SK-N-DZ (cell line): ENCODE measurements around the gene NHSL1.

Experiments used
- DNase-seq: peaks from one replicate; pipeline ENCODE4 v3.0.0-alpha.2; 2015; ENCODE audit warnings: low spot score

Gene NHSL1

DNA sequence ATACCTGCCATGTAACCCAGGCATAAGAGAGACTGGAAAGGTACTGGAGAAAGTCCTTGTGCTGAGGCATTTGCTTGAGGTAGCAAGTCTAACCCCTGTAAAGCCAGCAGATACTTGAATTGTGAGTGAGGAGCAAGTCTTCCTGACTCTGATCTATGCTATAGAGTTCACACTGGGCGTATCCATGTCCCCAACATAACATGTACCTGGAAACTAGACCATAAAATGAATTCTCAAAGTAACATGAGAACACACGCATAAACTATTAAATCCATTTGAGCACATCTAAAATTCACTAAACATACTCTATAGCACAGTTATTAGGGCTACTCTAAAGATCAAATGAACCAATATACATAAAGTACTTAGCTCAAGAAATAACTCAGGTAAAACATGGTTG lies 2.0 kb downstream of the NHSL1 start:
- no peak for DNase-seq

DNA sequence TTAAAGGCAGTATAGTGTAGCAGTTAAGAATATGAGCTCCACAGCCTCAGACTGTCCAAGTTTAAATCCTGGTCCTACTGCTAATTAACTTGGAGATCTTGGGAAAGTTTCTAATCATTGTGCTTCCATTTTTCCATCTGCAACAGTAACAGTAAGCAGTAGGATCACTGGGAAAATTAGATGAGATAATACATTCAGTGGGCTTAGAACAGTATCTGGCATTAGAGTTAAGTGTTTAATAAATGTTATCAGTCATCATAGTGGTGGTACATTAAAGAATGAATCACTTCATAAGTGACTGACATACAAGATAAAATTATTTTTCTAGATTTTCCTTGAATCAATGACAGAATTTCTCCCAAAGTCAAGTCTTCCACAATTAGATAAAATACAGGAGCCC lies 5.0 kb downstream of the NHSL1 start:
- DNase-seq, result no peak

GRCh38 chr6:138493413-138493812 lies 5.9 kb downstream of the NHSL1 start:
- no peak for DNase-seq

- DNase-seq, result no peak
These were observed 6.4 kb downstream of the NHSL1 start for GRCh38 chr6:138492871-138493270.

DNA sequence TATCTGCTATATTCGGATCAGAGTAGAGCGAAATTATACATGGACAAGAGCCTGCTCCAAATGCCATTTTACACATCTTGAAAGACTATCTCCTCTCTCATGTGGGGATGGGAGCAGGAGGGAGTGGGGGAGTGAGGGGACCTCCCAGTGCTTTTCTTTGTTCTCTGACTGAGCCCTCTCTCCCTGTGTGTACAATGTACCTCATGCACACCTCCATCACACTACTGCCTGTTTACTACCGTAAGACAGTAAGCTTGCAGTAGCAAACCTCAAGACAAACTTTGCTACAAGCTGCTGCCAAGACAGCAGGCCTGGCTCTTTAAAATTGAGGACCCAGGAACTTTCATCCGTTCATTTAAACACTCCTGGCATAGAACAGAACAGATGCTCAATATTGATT lies 7.2 kb downstream of the NHSL1 start:
- DNase-seq, result no peak

GRCh38 chr6:138491017-138491416 lies 8.3 kb downstream of the NHSL1 start:
- no peak for DNase-seq

DNA sequence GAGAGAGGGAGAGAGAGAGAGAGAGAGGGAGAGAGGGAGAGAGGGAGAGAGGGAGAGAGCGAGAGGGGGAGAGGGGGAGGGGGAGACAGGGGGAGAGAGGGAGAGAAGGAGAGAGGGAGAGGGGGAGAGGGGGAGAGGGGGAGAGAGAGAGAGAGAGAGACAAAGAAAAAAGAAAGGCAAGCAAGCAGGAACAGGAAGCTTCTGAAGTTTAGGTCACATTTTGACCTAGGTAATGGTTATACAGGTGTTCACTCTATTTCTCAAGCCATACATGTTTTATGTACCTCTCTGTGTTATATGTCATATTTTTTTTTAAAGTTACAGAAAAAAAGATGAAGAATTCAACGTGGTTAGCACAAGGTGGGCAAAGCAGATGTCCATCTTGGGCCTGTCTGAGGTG lies 9.4 kb downstream of the NHSL1 start:
- DNase-seq, result no peak

- DNase-seq, result no peak
These were observed 12.1 kb downstream of the NHSL1 start for GRCh38 chr6:138487102-138487604.

GRCh38 chr6:138486249-138487101 lies 12.8 kb downstream of the NHSL1 start:
- no peak for DNase-seq

- no peak for DNase-seq
These were observed 13.6 kb downstream of the NHSL1 start for GRCh38 chr6:138485586-138486248.

DNA sequence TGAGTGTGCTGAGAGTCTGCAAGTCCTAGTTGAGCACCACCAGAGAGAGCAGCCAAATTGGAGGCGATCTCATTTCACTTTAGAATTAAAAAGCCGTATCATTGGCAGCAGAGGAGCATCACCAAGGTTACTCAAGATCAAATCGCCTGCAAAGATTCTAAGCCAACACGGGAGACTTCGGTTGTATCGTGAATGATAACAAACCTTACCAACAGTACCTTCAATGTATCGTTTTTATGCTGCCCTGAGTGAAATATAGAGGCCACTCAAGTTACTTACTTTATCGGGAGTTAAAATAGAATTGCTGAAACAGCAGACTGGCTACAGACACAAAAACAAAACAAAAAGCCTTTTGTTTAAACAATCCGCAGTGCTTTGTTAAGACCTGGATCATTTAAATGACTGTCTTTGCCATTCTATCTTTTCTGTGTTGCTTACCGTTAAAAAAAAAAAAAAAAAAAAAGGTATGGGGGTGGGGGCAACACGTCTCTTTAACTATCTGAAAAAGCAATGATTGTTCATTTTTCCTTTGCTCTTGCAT lies 14.2 kb downstream of the NHSL1 start:
- no peak for DNase-seq

DNA sequence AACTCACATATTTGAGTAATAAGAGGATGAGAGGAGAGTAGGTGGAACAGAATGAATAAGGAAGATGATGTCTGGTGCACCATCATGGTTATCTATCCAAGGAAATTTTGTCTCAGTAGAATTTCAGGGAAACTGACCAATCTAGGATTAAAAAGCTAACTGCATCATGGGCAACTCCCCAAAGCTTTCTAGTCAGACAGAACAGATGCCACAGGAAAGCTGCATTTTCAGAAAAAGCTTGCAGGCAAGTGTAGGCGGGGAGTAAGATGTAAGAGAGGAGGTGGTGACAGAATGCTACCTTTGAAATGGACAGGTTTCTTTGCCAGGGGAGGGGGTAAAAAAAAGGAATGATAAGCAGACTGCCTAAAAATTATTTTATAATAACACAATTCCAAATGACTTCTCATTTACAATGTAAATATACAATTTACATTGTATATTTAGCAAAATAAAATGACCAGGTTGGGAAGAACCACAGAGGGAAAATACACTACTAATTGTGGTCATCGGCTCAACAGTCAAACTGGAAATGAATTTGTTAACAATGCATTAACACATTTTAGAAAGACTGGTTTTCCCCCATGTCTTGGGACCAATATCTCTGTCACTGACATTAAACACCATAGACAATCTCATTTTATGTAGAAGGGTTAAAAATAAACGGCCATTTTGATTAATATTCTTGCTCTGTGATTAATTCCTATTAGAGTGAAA lies 15.1 kb downstream of the NHSL1 start:
- no peak for DNase-seq

DNA sequence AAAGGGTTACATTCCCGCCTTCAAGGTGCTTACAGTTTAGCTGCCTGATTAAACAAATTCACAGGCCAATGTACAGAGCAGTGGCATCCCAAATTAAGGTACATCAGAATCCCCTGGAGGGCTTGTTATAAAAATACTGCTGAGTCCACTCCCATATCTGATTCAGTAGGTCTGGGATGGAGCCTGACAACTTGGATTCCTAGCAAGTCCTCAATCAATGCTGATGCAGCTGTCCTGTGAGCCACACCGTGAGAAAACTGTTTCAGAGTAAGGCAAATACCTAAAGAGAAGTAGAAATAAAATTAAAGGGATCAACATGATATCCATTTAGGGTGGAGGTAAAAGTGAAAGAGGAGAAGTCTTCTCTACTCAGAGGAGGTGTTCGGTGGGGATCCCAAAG lies 16.5 kb downstream of the NHSL1 start:
- no peak for DNase-seq

GRCh38 chr6:138480279-138480949 lies 18.9 kb downstream of the NHSL1 start:
- no peak for DNase-seq

- DNase-seq, result no peak
These were observed 21.3 kb downstream of the NHSL1 start for GRCh38 chr6:138477913-138478539.

- DNase-seq, result no peak
These were observed 23.2 kb downstream of the NHSL1 start for GRCh38 chr6:138476116-138476515.

- no peak for DNase-seq
These were observed 26.1 kb downstream of the NHSL1 start for GRCh38 chr6:138473144-138473543.

- no peak for DNase-seq
These were observed 30.8 kb downstream of the NHSL1 start for GRCh38 chr6:138468320-138469015.

DNA sequence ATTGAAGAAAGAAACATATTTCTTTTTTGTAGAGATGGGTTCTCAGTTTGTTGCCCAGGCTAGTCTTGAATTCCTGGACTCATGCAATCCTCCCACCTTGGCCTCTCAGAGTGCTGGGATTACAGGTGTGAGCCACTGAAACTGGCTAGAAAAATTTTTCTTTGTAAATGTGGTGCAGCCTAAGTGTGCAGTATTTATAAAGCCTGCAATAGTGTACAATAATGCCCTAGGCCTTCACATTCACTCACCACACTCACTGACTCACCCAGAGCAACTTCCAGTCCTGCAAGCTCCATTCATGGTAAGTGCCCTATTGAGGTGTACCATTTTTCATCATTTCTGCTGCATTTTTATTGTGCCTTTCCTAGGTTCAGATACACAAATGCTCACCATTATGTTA lies 31.4 kb downstream of the NHSL1 start:
- DNase-seq, result no peak

- DNase-seq, result no peak
These were observed 34.2 kb downstream of the NHSL1 start for GRCh38 chr6:138465007-138465645.
